NCI-H2171 (cell line): ENCODE results near the gene TF.
A peak's percentile ranks its signal among the peaks of the same experiment; 100 is the strongest.
"Not testable (repeated sequence)": the region's sequence is repeated elsewhere in the genome, so short reads cannot be mapped to it uniquely, and the experiment has no call there.

Experiments
- DNase-seq: peaks from one replicate; lab custom pipeline; 2025; lab: John Stamatoyannopoulos, UW

TF gene

DNA sequence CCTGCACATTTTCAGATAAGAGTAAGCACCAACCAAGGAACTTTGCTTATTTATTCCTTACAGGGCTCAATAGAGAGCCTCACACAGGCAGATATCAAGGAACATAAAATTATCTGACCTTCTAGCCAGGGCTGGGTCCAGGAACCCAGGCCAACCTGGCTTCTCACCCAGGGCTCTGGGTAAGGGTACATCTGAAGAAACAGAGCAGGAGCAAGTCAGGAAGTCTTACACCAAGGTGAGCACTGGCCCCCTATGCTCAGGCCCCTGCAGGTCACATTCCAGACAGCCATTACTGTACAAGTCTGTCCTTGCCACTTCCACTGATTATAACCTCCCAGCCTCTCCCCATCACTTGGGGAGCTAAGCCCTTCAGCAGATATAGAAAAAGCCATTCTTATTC is 19.1 kb downstream of the TF start:
- DNase-seq = no peak

DNA sequence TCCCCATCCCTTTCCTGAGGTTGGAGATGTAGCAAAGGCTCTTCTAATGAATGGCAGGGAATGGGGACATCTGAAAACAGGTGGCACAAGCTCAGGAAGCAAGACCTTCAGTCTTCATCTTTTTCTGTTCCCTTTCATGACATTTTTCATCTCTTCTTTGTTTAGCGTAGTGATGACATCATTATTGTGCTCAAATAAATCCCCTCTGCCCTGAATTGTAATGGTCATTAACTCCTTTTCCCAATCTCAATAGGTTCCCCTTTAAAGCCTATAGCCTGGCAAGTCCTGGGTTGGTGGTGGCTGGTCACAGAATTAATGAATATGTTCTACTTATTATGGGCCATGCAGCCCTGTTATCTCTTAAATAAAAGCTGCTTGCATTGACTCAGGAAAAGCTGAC is 21.4 kb downstream of the TF start:
- no peak for DNase-seq

DNA sequence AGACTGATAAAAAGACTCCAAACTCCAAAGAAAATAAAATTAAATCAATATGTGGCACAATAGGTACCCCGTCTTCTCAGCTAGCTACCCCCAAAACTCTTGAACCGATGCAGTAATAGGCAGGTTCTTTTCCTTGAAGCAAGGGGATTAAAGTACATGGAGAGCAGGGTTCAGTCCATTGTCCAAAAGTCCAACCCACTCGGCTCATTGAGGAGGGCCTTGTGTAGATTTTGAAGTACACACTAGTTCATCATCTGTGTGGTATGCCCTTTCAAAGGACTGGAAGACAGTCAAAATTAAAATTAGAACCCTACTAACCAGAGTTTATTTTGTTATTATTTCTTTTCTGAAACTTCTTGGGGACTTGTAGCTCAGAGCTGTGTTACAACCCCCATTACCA is 23.3 kb downstream of the TF start:
- DNase-seq = no peak

DNA sequence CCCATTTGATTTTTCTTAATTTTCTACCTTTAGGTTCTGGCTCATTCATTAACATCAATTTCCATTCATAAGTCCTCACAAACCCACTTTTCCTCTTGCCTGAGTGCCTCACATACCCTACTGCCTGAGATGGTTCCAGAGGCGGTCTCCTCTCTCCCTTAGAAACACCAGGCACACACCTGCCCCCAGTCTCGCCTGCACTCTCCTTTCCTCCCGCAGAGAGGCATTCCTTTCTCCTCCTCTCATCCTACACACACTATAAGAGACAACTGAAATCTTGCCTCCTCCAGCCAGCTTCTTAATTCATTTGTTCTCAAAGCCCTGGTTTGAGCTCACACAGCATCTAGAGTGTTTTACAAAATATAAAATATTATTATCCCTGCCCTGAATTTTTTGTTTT is 27.5 kb downstream of the TF start:
- DNase-seq = no peak

DNA sequence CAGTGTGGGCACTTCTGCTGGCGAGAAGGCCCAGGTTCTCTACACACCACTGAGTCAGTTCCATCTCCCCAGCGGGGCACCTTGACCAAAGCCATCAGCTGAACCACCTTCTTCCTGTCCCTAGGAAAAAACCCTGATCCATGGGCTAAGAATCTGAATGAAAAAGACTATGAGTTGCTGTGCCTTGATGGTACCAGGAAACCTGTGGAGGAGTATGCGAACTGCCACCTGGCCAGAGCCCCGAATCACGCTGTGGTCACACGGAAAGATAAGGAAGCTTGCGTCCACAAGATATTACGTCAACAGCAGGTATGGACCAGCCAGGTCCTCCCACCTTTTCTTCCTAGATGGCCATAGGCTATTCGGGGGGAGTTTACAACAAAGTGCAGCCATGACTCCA is 29.1 kb downstream of the TF start:
- no peak for DNase-seq

DNA sequence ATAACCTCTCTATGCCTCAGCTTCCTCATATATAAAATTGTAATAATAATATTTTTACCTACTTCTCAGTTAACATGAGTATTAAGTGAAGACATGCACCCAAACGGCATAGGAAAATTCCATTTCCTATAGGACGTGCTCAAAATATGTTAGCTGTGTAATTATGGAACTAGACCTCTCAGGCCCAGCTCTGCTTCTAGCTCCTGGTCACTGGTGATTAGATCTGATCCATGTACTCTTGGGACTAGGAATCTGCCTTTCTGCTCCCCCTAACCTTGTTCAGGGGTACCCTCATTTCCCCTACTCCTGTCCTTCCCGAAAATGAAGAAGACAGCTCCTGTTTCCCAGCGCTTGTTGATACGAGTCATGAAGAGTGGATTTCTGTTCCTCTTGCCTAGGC is 29.6 kb downstream of the TF start:
- no peak for DNase-seq

DNA sequence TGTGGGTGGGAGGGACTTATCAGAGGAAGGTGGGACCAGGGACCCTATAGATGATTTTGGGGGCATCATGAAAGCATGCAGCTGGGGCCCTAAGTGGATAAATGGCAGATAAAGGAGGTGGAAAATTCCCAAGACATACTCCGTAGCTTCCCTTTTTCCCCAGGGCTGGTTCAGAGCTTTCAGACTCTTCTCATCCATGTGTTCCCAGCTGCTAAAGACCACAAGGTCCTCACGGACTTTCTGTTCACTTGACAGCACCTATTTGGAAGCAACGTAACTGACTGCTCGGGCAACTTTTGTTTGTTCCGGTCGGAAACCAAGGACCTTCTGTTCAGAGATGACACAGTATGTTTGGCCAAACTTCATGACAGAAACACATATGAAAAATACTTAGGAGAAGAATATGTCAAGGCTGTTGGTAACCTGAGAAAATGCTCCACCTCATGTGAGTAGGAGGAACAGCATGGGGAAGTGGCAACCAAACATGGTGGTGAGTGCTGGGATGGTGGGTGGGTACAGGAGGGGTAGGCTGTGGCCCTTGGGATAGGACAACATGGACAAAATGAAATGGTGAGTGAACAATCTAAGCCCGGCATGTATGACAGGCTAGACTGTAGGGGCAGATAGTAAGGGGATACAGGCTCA is 30.7 kb downstream of the TF start:
- DNase-seq = no peak

DNA sequence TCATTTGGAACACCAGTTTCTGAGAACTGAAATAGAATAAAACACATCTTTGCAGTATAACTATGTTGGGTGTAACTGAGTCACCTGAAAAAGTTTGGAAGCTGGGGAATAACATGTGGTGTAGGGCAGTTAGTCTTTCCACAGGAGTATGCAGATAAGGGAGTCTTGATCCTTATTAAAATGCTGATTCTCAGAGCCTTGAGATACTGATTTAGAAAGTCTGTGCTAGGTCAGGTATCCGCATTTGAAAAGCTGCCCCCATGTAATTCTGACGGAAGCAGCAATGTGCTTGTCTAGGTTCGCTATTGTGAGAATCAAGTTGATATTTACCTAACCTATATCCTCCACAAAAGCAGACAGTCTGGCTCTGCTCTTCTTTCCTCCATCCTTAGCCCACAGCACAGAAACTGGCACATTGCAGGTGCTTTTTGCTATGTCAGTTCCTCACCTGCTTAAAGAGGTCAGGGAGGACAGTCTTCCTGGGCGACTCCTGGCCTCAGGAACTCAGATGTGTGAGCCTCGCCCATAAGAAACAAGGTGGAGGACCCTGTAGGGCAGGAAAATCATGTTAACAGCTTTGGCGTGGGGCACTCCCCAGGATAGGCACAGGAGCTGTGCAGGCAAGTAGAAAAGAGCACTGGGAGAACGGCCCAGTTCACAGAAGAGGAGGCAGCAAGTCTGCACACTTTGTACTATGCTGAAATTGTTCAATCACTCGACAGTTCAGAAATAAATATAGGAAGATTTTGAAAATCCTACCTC is 31.8 kb downstream of the TF start:
- no peak for DNase-seq

DNA sequence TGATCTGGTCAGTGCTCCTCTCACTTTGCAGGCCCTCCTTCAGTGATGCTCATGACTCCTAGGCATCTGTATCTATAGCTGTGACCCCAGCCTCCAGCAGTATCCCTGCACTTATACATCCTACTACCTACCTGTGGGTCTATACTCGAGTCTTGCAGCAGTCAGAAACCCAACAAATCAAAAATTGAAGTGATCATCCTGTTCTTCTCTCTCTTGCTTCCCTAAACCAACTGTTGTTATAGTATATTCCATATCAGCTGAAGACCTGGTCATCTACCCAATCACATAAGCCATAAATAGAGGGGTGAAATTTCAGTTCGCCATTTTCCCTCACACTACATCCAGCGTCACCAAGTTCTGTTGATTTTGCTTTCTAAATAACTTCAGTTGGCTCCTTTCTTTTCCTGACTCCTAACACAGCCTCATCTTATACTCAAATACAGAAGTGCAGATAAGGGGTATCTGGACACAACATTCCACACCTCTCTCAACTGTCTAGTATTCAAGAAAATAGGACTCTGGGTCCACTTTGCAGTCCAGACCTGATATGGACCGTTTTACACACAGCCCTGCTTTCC is 33.5 kb downstream of the TF start:
- DNase-seq = no peak

DNA sequence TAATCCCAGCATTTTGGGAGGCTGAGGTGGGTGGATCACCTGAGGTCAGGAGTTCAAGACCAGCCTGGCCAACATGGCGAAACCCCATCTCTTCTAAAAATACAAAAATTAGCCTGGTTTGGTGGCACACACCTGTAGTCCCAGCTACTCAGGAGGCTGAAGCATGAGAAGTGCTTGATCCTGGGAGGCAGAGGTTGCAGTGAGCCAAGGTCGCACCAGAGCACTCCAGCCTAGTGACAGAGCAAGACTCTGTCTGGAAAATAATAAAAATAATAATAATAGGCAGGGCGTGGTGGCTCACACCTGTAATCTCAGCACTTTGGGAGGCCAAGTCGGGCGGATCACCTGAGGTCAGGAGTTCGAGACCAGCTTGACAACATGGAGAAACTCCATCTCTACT is 34.6 kb downstream of the TF start:
- DNase-seq = not testable (repeated sequence)

DNA sequence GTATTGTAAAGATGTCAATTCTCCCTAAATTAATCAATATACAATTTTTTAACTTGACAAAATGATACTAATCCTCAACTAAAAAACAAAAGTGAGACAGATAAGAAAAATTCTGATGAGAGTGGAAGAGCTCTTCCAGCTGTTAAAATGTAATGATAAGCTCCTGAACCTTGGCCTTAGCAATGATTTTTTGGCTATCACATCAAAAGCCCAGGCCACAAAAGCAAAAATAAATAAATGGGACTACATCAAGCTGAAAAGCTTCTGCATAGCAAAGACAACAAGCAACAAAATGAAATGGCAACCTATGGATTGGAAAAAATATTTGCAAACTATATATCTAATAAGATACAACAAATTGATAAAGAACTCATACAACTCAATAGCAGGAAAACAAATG is 35.4 kb downstream of the TF start:
- no peak for DNase-seq

DNA sequence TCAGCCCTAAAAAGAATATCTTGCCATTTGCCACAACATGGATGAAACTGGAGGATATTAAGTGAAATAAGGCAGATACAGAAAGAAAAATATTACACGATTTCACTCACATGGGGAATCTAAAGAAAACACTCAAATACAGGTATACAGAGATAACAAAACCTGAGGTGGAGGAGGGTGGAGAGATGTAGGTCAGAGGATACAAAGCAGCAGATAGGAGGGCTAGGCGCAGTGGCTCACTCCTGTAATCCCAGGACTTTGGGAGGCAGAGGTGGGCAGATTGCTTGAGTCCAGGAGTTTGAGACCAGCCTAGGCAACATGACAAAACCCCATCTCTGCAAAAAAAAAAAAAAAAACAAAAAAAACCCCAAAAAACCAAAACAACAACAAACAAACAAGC is 36.3 kb downstream of the TF start:
- DNase-seq = no peak

DNA sequence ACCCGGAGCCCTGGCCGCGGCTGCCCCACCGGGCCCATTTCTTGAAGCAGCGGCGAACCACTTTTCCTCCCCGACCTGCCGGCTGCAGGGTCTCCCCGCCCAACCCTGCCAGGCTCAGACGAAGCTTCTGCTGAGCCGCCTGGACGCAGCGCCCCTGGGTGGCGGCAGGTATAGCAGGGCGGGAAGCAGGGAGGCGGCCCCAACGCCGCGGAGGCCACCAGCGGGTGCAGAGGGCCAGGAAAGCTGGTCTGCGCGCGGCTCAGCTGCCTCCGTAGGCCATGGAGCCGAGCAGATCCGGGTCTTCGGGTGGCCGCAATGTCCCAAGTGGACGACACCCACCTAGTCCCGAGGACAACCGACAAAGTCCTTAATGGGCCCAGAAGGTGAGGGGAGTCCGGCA is 37.6 kb downstream of the TF start:
- DNase-seq = no peak

DNA sequence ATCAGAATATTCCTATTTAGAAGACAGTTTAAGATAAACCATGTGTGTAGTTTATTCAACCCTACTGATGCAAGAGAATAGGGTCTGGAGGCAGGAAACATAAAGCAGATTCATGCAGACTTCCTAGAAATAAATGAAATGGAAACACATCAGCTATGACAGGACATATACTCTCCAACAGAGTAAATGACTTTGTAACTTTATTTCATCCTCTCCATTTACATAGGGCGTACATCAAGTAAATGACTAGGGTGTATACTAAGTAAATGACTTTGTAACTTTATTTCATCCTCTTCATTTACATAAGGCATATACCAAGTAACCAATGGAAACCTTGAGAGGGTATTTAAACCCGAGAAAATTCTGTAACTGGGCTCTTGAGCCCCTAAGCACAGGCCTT is 41.8 kb downstream of the TF start:
- DNase-seq = no peak

DNA sequence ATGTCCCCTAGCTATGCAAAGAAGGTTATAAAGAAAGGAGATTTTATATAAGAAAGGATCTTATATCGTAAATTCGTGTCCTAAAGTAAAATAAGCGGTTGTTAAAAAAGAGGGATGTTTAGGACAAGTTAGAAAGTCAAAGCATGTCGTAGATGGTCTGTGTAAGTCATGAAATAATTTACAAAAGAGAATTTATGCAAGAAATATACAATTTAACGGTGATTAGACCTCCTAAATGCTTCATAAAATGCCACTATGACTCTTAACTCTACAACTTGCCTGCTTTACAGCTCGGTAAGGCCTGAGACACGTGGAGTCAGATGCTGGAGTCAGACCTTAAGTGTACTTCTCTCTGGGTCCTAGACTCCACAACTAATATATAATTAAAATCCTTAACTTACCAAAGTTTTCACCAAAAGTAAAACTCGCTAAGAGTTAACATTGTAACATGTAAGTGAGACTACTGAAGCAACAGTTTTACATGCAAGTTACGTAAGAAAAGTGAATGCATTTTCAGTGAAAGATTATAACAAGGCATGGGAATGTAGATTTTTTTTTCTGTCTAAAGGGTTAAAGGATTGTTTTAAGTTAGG is 46.1 kb downstream of the TF start:
- peak; percentile 2 for DNase-seq

DNA sequence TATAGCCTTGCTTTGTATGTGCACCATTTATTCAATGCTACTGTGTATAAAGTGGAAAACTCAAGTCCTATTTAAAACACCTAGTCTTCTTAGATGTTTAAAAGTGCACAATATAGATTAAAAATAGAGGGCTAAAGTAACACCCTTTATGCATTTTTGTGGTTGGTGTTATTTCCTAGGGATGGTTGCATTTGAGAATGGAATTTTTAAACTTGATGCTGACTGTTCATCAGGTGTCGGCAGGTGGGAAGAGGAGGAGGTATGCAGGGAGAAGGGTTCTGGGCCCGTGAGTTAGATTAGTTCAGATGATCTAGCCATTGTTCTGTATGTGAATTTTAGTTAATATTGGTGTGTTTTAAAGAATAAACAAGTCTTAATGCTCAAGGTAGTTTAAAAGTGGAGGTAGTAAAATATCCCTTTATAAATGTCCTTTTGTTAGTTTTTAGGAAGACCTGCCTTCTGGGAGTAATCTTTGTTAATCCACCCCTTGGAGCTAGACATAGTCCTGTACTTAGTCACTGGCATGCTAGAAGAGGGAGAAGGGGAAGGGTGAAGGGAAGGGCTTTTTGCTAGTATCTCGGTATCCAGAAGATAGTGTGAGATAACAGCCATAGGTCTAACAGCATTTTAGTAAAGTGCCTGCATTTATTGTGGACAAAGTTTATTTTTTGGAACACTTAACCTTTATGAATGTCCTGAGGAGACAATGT is 51.4 kb downstream of the TF start:
- no peak for DNase-seq

DNA sequence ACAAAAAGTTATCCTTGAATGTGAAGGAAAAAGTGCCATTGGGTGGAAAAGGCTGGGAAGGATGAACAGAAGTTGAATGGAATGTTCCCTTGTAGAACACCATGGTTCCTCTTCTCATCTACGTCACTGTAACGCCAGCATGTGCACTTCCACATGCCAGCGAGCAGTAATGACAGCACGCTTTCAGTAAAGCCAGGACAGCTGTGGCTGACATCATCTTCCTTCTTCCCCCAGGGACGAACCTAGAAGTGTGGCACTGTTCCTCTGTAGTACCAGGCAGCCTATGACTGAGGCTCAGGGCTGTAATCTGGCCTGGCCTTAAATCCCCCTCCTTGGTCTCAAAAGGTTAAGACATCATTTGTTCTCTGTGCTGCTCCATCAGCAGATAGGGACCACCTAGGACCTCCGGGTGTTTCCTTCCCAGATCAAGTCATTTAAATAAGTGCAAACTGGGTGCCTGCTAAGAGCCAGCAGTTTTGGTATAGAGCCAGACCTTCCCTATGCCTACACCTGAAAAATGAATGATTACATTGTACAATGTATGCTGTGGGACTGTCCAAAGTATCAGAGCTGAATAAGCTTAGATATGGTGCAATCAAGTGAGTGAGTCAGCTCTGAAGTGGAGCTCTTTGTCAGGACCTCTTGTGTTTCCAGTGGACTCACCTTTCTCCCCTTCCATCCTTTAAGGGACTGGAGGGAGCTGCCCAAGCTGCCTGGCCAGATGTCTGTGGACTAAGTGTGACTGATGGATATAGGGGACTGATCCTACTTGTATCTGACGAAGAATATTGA is 53.8 kb downstream of the TF start:
- no peak for DNase-seq

DNA sequence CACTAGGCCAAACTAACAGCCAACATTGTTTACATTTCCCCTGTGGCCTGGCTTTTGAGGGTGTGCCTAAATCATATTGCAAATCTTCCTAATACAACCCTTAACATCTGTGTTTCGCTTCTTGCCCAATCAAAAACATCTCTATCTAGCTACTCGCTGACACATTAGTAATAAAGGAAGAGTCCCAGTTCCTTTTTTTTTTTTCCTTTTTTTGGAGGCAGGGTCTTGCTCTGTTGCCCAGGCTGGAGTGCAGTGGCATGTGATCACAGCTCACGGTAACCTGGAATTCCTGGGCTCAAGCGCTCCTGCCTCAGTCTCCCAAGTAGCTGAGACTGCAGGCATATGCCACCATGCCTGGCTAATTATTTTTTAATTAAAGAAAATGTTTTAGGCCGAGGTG is 57.3 kb downstream of the TF start:
- no peak for DNase-seq

DNA sequence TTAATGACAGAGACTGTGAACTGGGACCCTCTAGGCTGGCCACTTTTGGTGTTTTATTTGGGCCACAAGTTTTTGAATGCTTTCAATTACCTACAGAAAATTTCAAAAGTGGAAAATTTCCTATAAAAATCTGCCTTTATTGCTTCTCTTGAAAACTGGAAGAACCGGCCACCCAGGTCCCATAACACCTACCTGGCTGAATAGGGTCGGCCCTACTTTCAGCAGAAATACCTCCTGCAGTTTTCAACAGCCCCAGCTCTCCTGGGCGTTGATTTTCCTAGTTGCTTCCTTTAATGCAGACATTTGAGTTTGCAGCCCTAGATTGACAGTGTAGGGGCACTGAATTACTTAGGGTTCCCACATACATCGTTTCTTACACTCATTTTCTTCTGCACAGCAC is 58.7 kb downstream of the TF start:
- no peak for DNase-seq

DNA sequence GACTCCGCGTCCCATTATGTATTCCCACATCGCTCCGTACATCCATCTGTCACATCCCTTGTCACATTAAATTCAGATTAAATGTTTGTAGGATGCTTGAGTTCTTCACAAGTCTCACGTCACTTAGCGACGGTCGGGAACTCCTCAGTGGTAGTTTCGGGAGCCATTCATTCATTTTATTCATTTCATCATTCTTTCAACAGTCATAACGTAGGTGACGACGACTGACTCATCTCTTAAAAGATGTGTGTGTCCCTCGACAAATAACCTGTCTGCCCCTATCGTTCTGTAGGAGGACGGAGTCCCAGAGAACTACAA is 59.1 kb downstream of the TF start:
- no peak for DNase-seq

DNA sequence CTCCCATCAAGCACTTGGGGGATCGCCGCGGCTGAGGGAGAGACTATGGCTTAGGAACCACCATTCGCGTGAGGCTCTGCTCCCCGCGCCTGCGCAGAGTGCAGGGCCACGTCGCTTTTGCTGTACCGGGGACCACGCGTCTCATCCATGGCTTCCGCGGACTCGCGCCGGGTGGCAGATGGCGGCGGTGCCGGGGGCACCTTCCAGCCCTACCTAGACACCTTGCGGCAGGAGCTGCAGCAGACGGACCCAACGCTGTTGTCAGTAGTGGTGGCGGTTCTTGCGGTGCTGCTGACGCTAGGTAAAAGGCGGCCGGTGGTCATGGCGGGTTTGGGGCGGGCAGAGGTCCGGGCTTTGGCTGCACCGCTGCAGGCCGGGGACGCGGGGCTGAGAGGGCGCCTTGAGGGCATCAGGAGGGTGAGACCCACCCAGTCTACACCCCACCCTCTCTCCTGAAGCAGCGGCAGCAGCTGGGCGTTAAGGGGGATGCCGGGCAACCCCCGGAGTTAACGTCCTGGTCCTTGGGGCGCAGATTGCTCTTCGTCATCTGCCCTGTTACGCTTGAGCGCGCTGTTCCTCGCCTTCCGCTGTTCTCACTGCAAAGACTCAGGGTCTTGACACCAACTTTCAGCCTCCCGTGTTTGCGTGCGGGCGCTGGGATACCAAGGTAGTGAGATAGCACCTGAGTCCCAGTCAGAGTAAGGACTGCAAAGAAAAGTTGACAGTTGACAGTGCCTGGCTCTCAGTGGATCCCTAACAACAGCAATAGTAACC is 59.7 kb downstream of the TF start, which contains the start of gene SRPRB:
Gene SRPRB, plus strand, starts transcription at position 114 of the 774 bp plus-strand sequence. Its CDS starts 34 bp downstream, at position 148.
- peak; percentile 90 for DNase-seq
